Prostate gland (tissue), 2 donors: ENCODE data around the gene HSP90AB1.

Source experiments
- POLR2A ChIP-seq: fragments of 450-650 bp; IDR thresholded peaks from one replicate; pipeline ENCODE4 v1.6.1; 2016; ENCODE audit warnings: antibody characterized with exemption, mild to moderate bottlenecking
- TF ChIP-seq, protein P1 (sequence below), 4 experiments: fragments of 200-600 bp in 2 of 4; fragments of 450-650 bp in 2 of 4; sonication (generic) in 2 of 4; IDR thresholded peaks; 1 replicate in 3 of 4; 2 replicates in 1 of 4; pipeline ENCODE4 v1.5.1; 2016 to 2019; ENCODE audit warnings: antibody characterized with exemption in 4 of 4, mild to moderate bottlenecking in 2 of 4, moderate library complexity in 2 of 4

- TF ChIP-seq, protein P1, sequence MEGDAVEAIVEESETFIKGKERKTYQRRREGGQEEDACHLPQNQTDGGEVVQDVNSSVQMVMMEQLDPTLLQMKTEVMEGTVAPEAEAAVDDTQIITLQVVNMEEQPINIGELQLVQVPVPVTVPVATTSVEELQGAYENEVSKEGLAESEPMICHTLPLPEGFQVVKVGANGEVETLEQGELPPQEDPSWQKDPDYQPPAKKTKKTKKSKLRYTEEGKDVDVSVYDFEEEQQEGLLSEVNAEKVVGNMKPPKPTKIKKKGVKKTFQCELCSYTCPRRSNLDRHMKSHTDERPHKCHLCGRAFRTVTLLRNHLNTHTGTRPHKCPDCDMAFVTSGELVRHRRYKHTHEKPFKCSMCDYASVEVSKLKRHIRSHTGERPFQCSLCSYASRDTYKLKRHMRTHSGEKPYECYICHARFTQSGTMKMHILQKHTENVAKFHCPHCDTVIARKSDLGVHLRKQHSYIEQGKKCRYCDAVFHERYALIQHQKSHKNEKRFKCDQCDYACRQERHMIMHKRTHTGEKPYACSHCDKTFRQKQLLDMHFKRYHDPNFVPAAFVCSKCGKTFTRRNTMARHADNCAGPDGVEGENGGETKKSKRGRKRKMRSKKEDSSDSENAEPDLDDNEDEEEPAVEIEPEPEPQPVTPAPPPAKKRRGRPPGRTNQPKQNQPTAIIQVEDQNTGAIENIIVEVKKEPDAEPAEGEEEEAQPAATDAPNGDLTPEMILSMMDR (IDR thresholded peaks at IDR 0.05): no peak
- TF ChIP-seq POLR2A: no peak
These were observed 2.3 kb downstream of the HSP90AB1 start for GRCh38 chr6:44249082-44249748.
